Measurements from ENCODE around the gene NUBP1.

Gene NUBP1

GRCh38 chr16:10743610-10744369 is at the start of gene NUBP1:
Gene NUBP1, plus strand, starts transcription at chr16:10743842. Its CDS starts 22 bp downstream, at chr16:10743864.
- TF ChIP-seq EZH2phosphoT487 (IDR thresholded peaks at IDR 0.05; ENCODE audit: borderline replicate concordance) (no peak), CTCF (conservative IDR thresholded peaks at IDR 0.05; ENCODE audit: low read length) (no peak)
- Histone ChIP-seq H2AFZ (ENCODE audit: low read length) (peak within 1 kb of the TSS; percentile 81), H3K79me2 (ENCODE audit: insufficient read depth, low read length) (no peaks in the 10 kb centered on the region), H3K9me2 (replicated peaks; ENCODE audit: low read depth, low read length) (no peaks in the 10 kb centered on the region), H3K4me3 (ENCODE audit: low read length, poor library complexity, severe bottlenecking) (peak within 1 kb of the TSS; percentile 76), H3K4me1 (ENCODE audit: insufficient read depth, low read length, poor library complexity, severe bottlenecking) (peaks cover 9% of the 10 kb centered on the region), H4K20me1 (ENCODE audit: insufficient read depth, low read length, poor library complexity, severe bottlenecking) (no peaks in the 10 kb centered on the region), H3F3A (ENCODE audit: low read depth) (no peaks in the 10 kb centered on the region), H3K9ac (ENCODE audit: low read depth, low read length, poor library complexity, severe bottlenecking) (peak within 1 kb of the TSS; percentile 69), H3K4me2 (ENCODE audit: low read depth, low read length, poor library complexity, severe bottlenecking) (peak within 1 kb of the TSS; percentile 85), H3K9me3 (ENCODE audit: insufficient read depth, low read depth, low read length) (no peaks in the 10 kb centered on the region), H3K36me3 (ENCODE audit: insufficient read depth, low read length) (no peaks in the 10 kb centered on the region), H3K27me3 (ENCODE audit: insufficient read depth, low read length, poor library complexity, severe bottlenecking) (no peaks in the 10 kb centered on the region)

DNA sequence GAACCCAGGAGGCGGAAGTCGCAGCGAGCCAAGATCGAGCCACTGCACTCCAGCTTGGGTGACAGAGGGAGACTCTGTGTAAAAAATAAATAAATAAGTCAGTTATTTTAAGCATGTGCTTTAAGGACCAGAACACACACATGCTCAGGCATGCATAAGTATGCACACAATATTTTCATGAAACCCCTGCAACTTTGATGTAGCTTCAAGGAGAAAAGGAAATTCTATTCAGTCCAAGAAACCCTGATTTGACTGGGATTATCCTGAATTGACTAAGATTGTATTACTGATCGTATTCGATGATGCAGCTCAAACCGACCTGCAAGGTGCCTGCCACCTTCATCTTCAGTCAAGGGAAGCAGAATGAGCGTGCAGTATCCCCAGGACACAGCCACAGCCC is 49.8 kb upstream of the NUBP1 start:
- no peak for TF ChIP-seq CTCF (conservative IDR thresholded peaks at IDR 0.05; ENCODE audit: low read length)
- no peak for TF ChIP-seq EZH2phosphoT487 (IDR thresholded peaks at IDR 0.05; ENCODE audit: borderline replicate concordance)
- H4K20me1 ChIP-seq (ENCODE audit: insufficient read depth, low read length, poor library complexity, severe bottlenecking): no peaks in the 10 kb centered on the region

DNA sequence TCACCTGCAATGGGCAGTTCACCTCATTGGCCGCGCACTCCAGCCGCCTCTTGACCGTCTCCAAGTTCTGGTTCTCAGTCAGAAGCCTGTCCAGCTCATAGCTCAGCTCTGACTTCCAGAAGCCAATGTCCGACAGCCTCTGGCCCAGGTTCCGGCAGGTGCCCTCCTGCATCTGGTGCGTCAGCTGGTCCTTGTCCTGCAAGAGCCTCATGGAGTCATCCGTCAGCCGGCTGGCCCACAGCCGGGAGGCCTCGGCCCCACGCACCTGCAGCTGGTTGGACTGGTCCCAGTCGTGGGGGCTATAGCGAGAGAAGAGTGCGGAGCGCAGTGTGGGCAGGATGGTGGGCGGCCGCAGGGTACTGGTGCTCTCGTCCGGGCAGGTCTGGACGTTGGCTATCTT is 49.3 kb upstream of the NUBP1 start:
- Histone ChIP-seq H3K4me3 (ENCODE audit: low read length, poor library complexity, severe bottlenecking) (no peak overlapping the region), H3K9me2 (replicated peaks; ENCODE audit: low read depth, low read length) (no peaks in the 10 kb centered on the region), H4K20me1 (ENCODE audit: insufficient read depth, low read length, poor library complexity, severe bottlenecking) (no peaks in the 10 kb centered on the region), H2AFZ (ENCODE audit: low read length) (no peak overlapping the region), H3K27me3 (ENCODE audit: insufficient read depth, low read length, poor library complexity, severe bottlenecking) (no peaks in the 10 kb centered on the region), H3K9ac (ENCODE audit: low read depth, low read length, poor library complexity, severe bottlenecking) (no peak overlapping the region), H3K4me2 (ENCODE audit: low read depth, low read length, poor library complexity, severe bottlenecking) (no peak overlapping the region), H3F3A (ENCODE audit: low read depth) (no peaks in the 10 kb centered on the region), H3K4me1 (ENCODE audit: insufficient read depth, low read length, poor library complexity, severe bottlenecking) (no peaks in the 10 kb centered on the region), H3K79me2 (ENCODE audit: insufficient read depth, low read length) (no peaks in the 10 kb centered on the region), H3K9me3 (ENCODE audit: insufficient read depth, low read depth, low read length) (no peaks in the 10 kb centered on the region), H3K36me3 (ENCODE audit: insufficient read depth, low read length) (no peaks in the 10 kb centered on the region)
- TF ChIP-seq EZH2phosphoT487 (IDR thresholded peaks at IDR 0.05; ENCODE audit: borderline replicate concordance) (no peak), CTCF (conservative IDR thresholded peaks at IDR 0.05; ENCODE audit: low read length) (no peak)

More for the DNA sequence above, 49.8 kb upstream of the NUBP1 start:
- no peaks in the 10 kb centered on the region for H3F3A ChIP-seq (ENCODE audit: low read depth)
- H3K27me3 ChIP-seq (ENCODE audit: insufficient read depth, low read length, poor library complexity, severe bottlenecking): no peaks in the 10 kb centered on the region
- H3K79me2 ChIP-seq (ENCODE audit: insufficient read depth, low read length): no peaks in the 10 kb centered on the region
- no peak overlapping the region for H3K9ac ChIP-seq (ENCODE audit: low read depth, low read length, poor library complexity, severe bottlenecking)
- no peaks in the 10 kb centered on the region for H3K36me3 ChIP-seq (ENCODE audit: insufficient read depth, low read length)
- H3K9me3 ChIP-seq (ENCODE audit: insufficient read depth, low read depth, low read length): no peaks in the 10 kb centered on the region
- no peak overlapping the region for H2AFZ ChIP-seq (ENCODE audit: low read length)
- H3K4me2 ChIP-seq (ENCODE audit: low read depth, low read length, poor library complexity, severe bottlenecking): no peak overlapping the region
- H3K4me1 ChIP-seq (ENCODE audit: insufficient read depth, low read length, poor library complexity, severe bottlenecking): no peaks in the 10 kb centered on the region
- H3K4me3 ChIP-seq (ENCODE audit: low read length, poor library complexity, severe bottlenecking): no peak overlapping the region
- no peaks in the 10 kb centered on the region for H3K9me2 ChIP-seq (replicated peaks; ENCODE audit: low read depth, low read length)

Data from Loucy (cell line).